Ureter (tissue), 1 donor: ENCODE data around the gene HMGXB3. TPM values are rescaled to one million over a fixed set of nuclear protein-coding genes. Genes with fewer than 3 reads are reported as not detected.

Source experiments
- DNase-seq: peaks from one replicate; pipeline ENCODE4 v3.0.0-alpha.2; 2020; ENCODE audit warnings: low spot score
- total RNA-seq: library from RNA; stranded (reverse); gene quantifications from one replicate; pipeline ENCODE4 v1.2.4, GENCODE V29; 2023
- donor health status: DM: yes; HTN: yes; CAD: no.

HMGXB3 gene
- total RNA-seq, 1 donor from 2014 or later: 51.0 TPM

DNA sequence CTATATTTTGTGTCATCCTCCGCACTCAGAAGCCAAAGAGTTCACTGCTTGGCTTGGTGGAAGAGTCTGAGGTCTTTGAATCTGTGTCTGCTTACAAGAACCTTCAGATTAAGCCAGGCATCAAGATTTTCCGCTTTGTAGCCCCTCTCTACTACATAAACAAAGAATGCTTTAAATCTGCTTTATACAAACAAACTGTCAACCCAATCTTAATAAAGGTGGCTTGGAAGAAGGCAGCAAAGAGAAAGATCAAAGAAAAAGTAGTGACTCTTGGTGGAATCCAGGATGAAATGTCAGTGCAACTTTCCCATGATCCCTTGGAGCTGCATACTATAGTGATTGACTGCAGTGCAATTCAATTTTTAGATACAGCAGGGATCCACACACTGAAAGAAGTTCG is 19.3 kb upstream of the HMGXB3 start:
- no peak for DNase-seq

DNA sequence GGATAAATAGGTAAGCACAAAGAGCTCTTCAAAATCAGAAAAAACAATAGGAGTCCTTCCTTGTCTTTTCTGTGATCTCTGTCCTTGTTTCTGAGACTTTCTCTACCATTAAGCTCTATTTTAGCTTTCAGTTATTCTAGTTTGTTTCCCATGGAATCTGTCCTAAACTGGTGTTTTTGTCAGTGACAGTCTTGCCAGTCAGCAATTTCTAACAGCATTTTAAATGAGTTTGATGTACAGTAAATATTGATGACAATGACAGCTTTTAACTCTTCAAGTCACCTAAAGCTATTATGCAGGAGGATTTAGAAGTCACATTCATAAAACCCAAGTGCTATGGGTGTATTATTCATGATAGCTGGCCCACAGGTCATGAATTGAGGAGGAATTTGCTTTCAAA is 18.0 kb upstream of the HMGXB3 start:
- no peak for DNase-seq

DNA sequence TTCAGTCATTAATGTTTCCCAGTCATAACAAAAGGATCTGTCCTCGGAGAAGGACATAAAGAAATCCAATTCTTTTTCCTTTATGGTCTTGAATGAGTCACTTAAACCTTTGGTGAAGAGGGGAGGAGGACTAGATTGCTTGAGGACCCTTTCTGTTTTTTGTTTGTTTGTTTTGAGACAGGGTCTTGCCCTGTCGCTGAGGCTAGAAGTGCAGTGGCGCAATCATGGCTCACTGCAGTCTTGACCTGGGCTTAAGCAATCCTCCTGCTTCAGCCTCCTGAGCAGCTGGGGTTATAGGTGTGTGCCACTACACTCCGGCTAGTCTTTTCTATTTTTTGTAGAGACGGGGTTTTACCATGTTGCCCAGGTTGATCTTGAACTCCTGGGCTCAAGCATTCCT is 12.4 kb upstream of the HMGXB3 start:
- no peak for DNase-seq

DNA sequence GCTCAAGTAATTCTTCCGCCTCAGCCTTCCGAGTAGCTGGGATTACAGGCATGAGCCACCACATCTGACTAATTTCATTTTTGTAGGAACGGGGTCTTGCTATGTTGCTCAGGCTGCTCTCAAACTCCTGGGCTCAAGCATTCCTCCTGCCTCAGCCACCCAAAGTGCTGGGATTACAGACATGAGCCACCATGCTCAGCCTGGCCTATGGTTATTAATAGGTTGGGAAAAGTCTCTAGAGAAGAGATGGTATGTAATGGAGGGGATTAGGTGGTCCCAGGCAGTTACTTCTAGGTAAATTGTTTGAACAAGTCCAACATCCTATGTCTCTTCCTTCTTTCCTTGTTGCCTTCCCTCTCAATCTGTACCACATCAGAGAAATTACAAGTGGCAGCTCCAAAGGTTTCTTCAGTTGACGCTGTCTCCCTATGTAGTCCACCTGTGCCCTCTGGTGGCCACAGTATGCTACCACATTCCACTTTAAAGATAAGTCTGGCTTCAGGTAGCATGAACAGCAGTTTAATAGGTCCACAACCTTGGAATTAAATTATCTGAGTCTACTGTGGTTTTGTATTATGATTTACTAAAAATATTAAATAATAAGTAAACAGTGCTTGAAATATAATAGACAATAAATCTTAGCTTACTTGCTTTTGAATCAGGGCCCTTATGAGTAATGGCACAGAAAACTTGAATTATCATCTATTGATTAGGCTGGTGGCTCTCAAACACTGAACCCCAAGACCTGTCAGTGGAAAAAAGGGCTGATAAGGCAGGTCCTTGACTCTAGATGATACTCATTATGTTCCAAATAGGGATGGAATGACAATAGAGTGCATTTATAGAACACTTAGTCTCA is 9.8 kb upstream of the HMGXB3 start:
- DNase-seq: peak; percentile 76

DNA sequence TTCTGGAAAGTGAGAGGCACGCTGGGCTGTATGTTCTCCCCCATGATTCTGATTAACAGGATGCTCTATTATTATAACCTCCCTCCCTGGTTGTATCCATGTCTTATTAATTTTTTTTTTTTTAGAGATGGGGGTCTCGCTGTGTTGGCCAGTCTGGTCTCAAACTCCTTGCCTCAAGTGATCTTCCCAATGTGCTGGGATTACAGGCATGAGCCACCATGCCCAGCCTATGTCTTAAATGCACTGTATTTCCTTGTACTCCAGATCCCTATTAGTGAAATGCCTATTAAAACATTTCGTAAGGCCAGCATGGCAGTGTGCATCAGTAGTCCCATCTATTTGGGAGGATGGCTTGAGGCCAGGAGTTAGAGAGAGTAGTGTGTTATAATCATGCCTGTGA is 7.1 kb upstream of the HMGXB3 start:
- no peak for DNase-seq

DNA sequence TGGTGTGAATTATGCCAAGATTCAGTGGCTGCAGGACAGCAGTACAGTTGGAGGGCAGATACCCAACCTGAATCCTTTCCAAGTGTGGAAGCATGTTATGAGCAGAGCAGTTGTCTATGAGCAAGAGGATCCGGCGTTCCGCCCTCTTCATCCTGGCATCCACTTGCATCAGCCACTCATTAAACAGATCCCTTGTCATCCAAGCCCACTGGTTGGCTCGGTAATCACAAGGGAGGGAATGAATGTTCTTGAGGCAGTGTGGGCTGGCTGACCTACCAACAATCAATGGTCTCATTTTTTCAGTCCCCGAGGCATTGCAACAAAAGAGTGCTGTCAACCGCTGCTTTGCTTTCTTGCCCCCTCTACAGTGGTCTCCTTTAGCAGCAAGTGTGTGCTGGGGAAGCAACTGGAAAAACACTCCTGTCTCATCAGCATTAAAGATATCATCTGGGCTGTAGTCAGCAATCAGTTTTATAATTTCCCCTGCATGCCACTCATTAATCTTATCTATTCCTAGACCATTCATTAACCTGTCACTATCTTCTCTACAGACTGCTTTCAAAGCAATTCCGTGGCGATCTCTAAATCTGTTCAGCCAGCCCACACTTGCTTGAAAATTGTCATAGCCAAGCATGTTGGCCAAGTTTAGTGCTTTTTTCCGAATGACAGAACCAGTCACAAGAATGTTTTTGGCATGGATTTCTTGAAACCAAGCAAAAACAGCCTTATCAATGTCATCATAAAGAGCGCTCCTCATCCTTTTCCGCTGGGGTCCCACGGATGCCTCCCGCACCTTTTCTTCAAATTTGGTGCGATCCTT is 4.9 kb upstream of the HMGXB3 start:
- no peak for DNase-seq

DNA sequence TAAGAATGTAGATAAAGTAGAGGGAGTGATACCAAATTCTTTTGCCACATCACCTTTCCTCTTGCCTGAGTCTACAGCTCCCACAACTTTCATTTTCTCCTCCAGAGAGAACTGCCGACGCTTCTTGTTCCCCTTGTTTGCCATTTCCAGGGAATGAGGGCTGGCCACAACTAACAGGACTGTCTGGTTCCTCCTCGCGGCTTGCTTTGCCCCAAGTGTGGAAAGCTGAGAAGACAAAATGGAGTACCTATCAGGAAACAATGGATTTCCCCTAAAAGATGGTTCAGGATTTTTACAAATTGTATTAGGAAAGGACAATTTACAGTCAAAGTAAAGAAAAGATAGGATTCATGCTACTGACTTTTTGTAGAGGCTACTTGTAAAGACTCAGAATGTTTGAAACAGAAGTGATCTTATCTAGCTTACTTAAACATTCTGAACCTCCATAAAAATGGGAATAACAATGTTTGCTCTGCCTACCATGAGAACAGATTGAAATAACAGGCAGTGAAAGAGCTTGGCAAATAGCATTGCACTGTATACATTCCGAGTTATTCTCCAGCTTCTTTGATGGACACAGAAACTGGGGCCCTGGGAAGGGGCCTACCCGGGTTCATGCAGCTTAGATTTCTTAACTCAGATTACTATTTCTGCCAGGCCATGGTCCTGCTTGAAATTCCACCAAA is 4.2 kb upstream of the HMGXB3 start:
- DNase-seq: no peak

DNA sequence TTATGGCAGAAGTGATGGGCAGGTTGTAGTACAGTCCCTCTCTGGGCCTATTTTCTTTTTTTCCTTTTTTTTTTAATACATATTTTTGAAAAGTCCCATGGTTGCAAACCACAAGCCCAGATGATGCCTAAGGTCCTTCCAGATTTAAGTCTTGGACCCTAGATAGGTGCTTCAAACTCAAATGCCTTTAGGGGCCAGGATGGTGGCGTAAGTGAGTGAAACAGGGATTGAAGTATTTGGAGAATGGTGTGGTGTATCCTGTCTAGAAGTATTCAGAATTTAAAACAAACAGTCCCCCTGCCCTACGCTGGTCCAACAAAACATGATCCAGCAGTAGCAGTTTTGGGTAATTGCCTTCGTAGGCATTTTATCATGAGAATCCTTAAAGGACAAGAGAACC is 2.3 kb upstream of the HMGXB3 start:
- no peak for DNase-seq

DNA sequence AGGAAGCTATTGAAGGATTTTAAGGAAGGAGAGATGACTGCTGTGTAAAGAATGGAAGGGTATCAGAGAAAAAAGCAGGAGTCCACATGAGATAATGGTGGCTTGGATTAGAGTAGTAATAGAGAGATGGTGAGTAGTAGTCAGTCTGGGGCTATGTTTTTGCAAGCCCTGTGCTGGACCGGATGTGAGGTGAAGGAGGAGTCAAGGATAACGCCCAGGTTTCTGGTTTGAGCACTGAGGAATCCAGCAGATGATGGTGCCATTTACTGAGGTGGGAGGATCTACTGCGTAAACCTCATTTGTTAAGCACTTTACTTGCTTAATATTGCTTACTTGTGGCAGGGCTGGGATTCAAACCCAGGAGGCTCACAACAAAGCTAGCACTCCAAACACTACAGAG is 1.2 kb upstream of the HMGXB3 start:
- DNase-seq: no peak

DNA sequence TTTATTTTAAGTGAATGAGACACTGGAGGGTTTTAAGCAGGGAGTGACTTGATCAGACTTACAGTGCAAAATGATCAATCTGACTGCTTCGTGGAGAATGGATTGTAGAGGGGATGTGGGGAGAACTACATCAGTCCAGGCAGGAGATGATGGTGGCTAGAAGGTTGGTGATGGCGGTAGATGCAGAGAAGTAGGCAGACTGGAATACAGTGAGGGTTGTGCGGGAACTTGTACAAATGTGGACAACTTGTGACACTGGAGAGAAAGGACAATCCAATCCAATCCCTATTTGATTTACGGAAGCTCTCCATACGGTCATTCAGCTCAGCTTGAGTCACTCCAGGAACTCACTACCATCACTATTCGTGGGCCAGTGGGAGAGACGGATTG is 678 bp upstream of the HMGXB3 start:
- DNase-seq: no peak

DNA sequence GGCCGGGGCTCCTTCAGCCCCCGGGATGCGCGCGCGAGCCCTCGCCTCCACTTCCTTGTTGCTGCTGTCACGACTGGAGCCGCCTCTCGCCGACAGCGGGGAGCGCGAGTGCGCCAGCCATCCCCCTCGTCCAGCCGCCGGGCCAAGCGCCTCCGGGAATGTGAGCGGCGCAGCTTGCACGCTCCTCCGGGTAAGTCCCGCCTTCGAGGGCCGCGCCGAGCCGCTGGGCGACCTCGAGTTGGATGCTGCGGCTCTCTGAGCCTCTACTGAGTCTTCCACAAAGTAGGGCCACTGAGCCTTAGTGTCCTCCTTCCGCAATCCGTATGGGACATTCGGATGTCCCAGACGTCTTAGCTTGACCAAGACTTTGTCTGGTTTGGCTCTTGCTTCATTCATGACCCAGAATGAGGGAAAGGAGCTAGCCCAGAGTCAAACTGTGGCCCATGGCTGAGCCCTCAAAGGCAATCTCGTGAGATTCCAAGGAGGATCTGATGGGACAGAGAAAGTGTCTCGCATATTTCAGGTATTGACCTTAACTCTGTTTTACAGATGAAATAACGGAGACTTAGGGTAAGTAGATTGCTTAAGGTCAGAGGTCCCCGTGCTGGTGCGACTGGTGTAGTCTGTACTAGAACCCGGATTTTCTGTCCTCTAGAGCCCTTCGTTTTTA is 586 bp downstream of the HMGXB3 start:
- peak; percentile 57 for DNase-seq

DNA sequence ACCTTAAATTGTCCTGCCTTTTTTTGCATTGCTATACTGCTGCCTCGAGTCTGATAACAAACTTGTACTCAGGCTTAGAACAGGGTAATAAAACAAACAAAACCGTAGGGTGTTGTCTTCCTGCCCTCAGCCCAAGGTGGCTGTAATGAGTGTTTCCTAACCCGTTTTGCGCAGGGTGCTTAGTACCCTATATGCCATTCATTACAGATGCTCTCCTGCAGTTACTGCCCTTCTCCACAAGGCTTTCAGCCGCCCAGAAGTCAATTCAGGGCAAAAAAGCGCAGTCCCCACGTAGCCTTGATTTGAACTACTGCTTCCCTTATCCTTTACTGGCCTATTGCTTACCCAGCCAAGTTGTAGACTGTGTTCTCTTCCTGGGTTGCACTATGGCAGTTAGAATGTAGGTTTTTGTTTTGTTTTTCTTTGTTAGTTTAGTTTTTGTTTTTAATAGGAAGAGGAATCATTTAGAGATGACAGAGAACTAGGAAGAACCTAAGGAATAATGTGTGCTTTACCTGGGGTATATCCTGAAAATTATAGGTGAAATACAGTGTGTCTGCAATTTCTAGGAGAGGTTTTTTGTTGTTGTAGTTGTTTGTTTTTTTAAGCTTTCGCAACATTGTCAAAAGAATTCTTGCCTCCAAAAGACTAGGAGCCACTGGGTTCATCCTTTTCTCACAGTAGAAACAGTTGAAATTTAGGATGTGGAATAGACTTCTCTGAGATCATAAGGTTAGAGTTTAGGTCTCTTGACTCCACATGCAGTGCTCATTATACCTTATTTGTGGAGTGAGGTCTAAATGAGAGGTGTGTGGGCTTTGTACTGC is 1.3 kb downstream of the HMGXB3 start:
- no peak for DNase-seq

DNA sequence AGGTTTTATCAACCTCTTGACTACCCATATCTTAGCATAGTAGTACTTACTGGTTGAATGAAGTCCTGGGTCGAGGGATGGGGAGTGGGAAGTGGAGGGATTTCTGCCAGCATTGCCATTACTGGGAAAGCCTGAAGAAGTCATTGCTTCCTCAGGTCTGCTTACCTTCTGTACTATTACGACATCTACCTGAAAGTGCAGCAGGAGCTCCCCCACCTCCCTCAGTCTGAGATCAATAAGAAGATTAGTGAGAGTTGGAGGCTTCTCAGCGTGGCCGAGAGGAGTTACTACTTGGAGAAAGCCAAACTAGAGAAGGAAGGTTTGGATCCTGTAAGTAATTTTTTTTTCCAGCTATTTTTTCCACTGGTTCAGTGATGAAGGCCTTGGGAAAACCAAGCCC is 5.8 kb downstream of the HMGXB3 start:
- DNase-seq: no peak

DNA sequence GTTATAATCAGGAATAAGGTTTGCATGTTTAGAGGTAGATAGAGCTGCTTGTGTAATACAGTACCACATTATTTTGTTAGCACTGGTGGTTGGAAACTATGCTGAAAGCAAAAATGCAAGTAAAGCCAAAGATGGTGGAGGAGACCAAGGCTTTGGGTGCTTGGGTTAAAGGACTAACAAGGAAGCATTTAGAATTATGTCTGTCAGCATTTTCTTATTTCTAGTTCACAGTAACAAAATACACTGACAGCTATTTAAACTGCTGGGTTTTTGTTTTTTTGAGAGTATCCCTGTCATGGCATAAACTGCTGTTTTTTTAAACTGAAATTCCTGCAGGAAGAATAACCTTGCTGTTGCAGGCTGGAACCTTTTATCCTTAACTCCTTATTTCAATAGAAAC is 6.5 kb downstream of the HMGXB3 start:
- no peak for DNase-seq

DNA sequence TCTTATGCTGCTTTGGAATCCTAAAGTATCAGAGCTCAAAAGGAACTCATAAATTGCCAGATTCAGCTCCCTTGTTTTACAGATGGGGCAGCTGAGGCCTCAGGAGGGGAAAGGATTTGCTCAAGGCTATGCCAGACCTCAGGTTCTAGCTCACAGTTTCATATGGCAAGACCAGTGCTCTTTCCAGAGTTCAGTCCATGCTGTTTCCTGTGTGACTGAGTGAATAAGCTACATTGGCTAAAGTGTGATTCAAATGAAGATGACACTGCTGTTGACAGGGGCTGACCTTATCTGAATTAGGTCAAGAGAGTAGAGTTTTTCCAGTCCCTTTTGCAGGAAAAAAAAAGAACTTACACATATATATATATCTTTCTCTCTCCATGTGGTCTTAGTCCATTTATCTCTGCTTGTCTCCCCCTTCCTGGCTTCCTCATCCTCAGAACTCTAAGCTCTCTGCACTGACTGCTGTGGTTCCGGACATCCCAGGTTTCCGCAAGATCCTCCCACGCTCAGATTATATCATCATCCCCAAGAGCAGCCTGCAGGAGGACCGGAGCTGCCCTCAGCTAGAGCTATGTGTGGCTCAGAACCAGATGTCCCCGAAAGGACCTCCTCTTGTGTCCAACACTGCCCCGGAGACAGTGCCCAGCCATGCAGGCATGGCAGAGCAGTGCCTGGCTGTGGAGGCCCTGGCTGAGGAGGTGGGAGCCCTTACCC is 9.3 kb downstream of the HMGXB3 start:
- no peak for DNase-seq

DNA sequence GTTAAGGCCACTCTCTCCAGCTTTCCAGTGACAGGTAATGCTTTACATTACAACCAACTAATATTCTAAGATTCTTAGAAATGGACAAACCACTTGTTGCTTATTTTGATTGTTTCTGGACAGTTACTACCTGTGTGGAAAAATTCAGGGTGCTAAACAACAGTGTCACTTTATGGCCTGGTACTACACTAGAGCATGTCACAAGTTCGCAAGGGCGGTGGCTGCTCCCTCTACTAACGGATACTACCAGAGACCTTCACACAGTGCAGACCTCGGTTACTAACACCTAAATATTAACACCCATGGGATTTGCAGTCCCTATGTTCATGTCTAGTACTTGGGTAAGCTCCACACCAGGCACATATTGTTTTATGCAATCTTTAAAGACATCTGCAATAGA is 13.4 kb downstream of the HMGXB3 start:
- no peak for DNase-seq

DNA sequence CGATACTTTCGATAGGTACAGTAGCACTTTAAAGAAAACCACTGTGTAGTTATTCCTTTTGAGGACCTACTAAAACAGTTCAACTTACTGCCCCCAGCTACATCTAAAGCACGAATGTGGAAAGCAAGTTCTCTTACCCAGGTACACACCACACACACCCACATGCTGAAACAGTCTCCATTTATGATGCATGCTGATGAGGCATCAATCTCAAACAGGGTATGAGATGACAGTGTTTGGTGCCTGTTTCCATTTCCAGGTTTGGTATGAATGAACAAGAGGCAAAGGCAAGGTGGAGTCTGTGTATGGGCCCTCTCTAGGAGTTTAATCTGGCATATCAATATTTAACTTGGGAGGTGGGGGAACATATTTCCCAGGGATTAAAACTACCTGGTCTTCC is 13.9 kb downstream of the HMGXB3 start:
- no peak for DNase-seq

DNA sequence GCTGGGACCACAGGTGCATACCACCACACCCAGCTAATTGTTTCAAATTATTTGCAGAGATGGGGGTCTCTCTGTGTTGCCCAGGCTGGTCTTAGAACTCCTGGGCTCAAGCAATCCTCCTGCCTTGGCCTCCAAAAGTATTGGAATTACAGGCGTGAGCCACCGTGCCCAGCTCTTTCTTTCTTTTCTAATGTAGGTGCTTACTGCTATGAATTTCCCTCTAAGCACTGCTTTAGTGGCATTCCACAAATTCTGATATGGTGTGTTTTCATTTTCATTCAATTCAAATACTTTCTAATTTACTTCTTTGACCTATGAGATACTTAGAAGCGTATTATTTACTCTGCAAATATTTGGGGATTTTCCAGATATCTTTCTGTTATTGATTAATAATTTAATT is 14.9 kb downstream of the HMGXB3 start:
- no peak for DNase-seq

DNA sequence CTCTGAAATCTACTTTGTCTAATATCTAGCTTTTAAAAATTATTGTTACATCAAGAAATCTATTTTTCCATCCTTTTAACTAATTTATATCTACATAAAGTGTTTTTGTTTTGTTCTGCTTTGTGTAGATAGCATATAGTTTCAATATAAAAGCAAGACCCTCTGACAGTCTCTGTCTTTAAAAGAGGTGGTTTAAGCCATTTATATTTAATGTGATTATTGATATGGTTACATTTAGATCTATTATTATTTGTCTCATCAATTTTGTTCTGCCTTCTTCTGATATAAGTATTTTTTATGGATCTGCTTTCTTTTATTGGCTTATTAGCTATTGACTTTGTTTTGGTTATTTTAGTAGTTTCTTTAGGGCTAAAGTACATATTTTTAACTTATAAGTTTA is 16.0 kb downstream of the HMGXB3 start:
- no peak for DNase-seq

DNA sequence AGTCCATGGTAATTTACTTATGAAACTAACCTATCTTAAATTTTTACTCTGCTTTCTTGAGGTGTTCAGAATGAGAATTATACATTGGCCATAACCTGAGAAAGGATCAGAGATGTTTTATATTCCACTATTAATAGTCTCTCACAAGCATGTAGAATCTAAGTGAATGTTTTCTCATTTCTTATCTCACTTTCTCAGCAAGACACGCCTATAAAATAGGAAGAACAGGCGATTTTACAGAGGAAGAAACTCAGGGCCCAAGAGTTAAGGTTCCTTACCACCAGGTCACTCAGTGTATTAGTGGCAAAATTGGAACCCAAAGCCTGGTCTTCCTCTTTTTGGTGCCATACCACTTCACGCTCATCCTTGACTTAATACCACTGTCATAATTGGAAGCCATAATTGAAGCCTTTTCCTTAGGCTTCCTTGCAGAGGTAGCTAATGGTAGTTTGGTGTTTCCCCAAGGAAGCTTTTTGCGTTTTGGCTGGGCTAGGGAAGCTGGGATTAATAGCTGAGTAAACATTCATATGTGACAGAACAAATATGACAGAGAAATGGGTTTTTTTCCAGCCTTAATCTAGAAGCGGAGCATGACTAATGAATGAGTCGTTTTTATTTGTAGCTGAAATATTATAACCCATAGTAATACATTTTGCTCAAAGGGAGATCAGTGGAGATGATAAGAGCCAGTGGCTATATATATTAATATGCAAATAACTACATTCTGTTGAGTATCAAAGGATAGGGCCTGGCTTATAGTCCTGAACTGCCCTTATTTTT is 16.9 kb downstream of the HMGXB3 start:
- no peak for DNase-seq
